Suprapubic skin (tissue), 3 donors: ENCODE measurements around the gene SRBD1.

Experiments used
- CTCF ChIP-seq, 2 donors: fragments of 200-600 bp in 1 of 2; fragments of 450-650 bp in 1 of 2; sonication (generic) in 1 of 2; IDR thresholded peaks; one replicate each; pipeline ENCODE4 v1.5.1; 2016 to 2019; ENCODE audit warnings: antibody characterized with exemption in 2 of 2, mild to moderate bottlenecking in 1 of 2, moderate library complexity in 1 of 2
- POLR2A ChIP-seq, 2 donors: fragments of 450-650 bp; IDR thresholded peaks; one replicate each; pipeline ENCODE4 v1.6.1; 2017; ENCODE audit warnings: antibody characterized with exemption in 2 of 2, mild to moderate bottlenecking in 2 of 2, moderate library complexity in 2 of 2

GRCh38 chr2:45441571-45441970 lies 169.5 kb downstream of the SRBD1 start:
- TF ChIP-seq CTCF (IDR thresholded peaks at IDR 0.05) (no peak), POLR2A (IDR thresholded peaks at IDR 0.05) (no peak)
